K562 (cell line): ENCODE results near the gene COL23A1. TPM values are rescaled to one million over a fixed set of nuclear protein-coding genes. Genes with fewer than 3 reads are reported as not detected.

Source experiments
- ATAC-seq: fragments of 200-7000 bp; cut with Tn5 transposase; 3 replicates; pipeline ENCODE4 v1.9.1; 2020; ENCODE audit warnings: moderate library complexity
- BruUV-seq: library from RNA; stranded (reverse); fragments of 400-500 nt; replicated peaks from 2 replicates; lab custom pipeline; 2021; lab: Mats Ljungman, UMichigan
- CTCF ChIA-PET: fragments of 300-600 bp; formaldehyde crosslinking; extraction: SDS; loops from one replicate; lab custom pipeline; 2021; ENCODE audit warnings: low intra/inter-chr PET ratio; lab: Yijun Ruan, JAX
- POLR2A ChIA-PET: fragments of 300-600, 350-650 bp; sonication (Branson Sonifier 250); formaldehyde crosslinking; extraction: SDS; loops from one replicate; lab custom pipeline; 2021; ENCODE audit warnings: antibody characterized with exemption, inconsistent platforms; lab: Yijun Ruan, JAX
- DNase-seq, 4 experiments: peaks; one replicate each; pipeline versions ENCODE4 v3.0.0 to v3.0.0-alpha.2; 2011 to 2018; ENCODE audit warnings: low spot score in 3 of 4, mixed read lengths in 3 of 4; ENCODE audit errors: extremely low read depth in 1 of 4
- FAIRE-seq: peaks from 2 replicates; lab custom pipeline; 2011; peaks lifted over from hg19 to GRCh38; lab: Jason Lieb, UNC
- H2AFZ ChIP-seq: 2 replicates; pipeline ENCODE4 v1.6.0; 2011; ENCODE audit warnings: low read depth, low read length, control low read depth, inconsistent platforms
- H3K27ac ChIP-seq: fragments of 200-600 bp; 3 replicates; pipeline ENCODE4 v1.8.0; 2011; ENCODE audit warnings: low read depth, mild to moderate bottlenecking, control low read depth, inconsistent platforms, low read length, moderate library complexity, mixed read lengths; ENCODE audit errors: extremely low read depth
- H3K27me3 ChIP-seq, 2 experiments: fragments of 300-600 bp in 1 of 2; 2 replicates in 1 of 2; 3 replicates in 1 of 2; pipeline versions ENCODE4 v1.6.0 to v1.8.0; 2011; ENCODE audit warnings: inconsistent platforms in 2 of 2, low read length in 2 of 2, mild to moderate bottlenecking in 1 of 2, mixed read lengths in 1 of 2, moderate library complexity in 1 of 2; ENCODE audit not compliant: control insufficient read depth in 2 of 2, insufficient read depth in 2 of 2
- H3K36me3 ChIP-seq: fragments of 300-600 bp; 3 replicates; pipeline ENCODE4 v1.8.0; 2011; ENCODE audit warnings: mild to moderate bottlenecking, low read length, inconsistent platforms; ENCODE audit not compliant: control insufficient read depth, insufficient read depth
- H3K4me1 ChIP-seq, 2 experiments: fragments of 200-600 bp in 1 of 2; replicated peaks in 1 of 2; 2 replicates in 1 of 2; 3 replicates in 1 of 2; pipeline versions ENCODE4 v1.5.1 to v1.8.0; 2011; ENCODE audit warnings: inconsistent platforms in 2 of 2, low read length in 2 of 2, mild to moderate bottlenecking in 1 of 2, mixed read lengths in 1 of 2, moderate library complexity in 1 of 2; ENCODE audit not compliant: control insufficient read depth in 2 of 2, insufficient read depth in 2 of 2
- H3K4me2 ChIP-seq: 2 replicates; pipeline ENCODE4 v1.6.1; 2011; ENCODE audit warnings: low read length, control low read depth, inconsistent platforms, mixed read lengths; ENCODE audit not compliant: insufficient read depth
- H3K4me3 ChIP-seq: fragments of 200-600 bp; sonication (generic), shearing (Covaris generic); 2 replicates; pipeline ENCODE4 v1.5.1; 2016; ENCODE audit warnings: control low read depth, inconsistent platforms
- H3K79me2 ChIP-seq: fragments of 200-600 bp; 3 replicates; pipeline ENCODE4 v1.8.0; 2011; ENCODE audit warnings: low read length, inconsistent platforms; ENCODE audit not compliant: control insufficient read depth, insufficient read depth
- H3K9ac ChIP-seq, 2 experiments: 2 replicates each; pipeline versions ENCODE4 v1.6.0 to v1.6.1; 2011; ENCODE audit warnings: low read depth in 2 of 2, low read length in 2 of 2, control low read depth in 1 of 2, inconsistent platforms in 1 of 2, mild to moderate bottlenecking in 1 of 2, mixed read lengths in 1 of 2; ENCODE audit not compliant: insufficient read depth in 1 of 2
- H3K9me1 ChIP-seq: one replicate; pipeline ENCODE4 v1.6.0; 2011; ENCODE audit warnings: inconsistent platforms, mild to moderate bottlenecking, low read length, moderate library complexity; ENCODE audit not compliant: control insufficient read depth, insufficient read depth
- H3K9me3 ChIP-seq: replicated peaks from 2 replicates; pipeline ENCODE4 v1.5.1; 2011; ENCODE audit warnings: low read depth, low read length, inconsistent platforms; ENCODE audit not compliant: control insufficient read depth, insufficient read depth
- H4K20me1 ChIP-seq: replicated peaks from 2 replicates; pipeline ENCODE4 v1.6.1; 2011; ENCODE audit warnings: low read length, inconsistent platforms, mixed read lengths; ENCODE audit not compliant: control insufficient read depth, insufficient read depth
- CHD4 ChIP-seq: fragments of 200-600 bp; sonication (generic); IDR thresholded peaks from 3 replicates; pipeline ENCODE4 v1.6.1; 2012; ENCODE audit warnings: low read depth, mild to moderate bottlenecking, mixed read lengths, low read length, inconsistent platforms; ENCODE audit not compliant: insufficient read depth, insufficient replicate concordance, poor library complexity, severe bottlenecking
- DIDO1 ChIP-seq: fragments of 450-650 bp; IDR thresholded peaks from 2 replicates; pipeline ENCODE4 v1.6.1; 2016; ENCODE audit warnings: low read depth, missing biosample characterization, missing genetic modification characterization
- PHTF2 ChIP-seq: fragments of 250-450 bp; sonication (Bioruptor Pico); IDR thresholded peaks from 2 replicates; pipeline ENCODE4 v1.5.0; 2021; ENCODE audit warnings: mild to moderate bottlenecking
- SP1 ChIP-seq: sonication (generic); formaldehyde crosslinking; IDR thresholded peaks from 2 replicates; pipeline ENCODE4 v1.8.1; 2022; ENCODE audit warnings: mild to moderate bottlenecking, missing genetic modification reagents
- WGBS: fragments of 100-300 bp; shearing (Covaris generic); methylation state at CpG from one replicate; pipeline ENCODE4 v1.1.6; 2016; ENCODE audit warnings: low coverage, mixed read lengths; ENCODE audit not compliant: insufficient coverage; ENCODE audit errors: missing lambda C conversion rate; 5-methylcytosine and 5-hydroxymethylcytosine counted together
- in situ Hi-C: fragments of 300-500 bp; cut with MboI; formaldehyde crosslinking; loops from 4 replicates; pipeline ENCODE4 v1.15.0; 2018; ENCODE audit warnings: inconsistent platforms, mixed read lengths
- intact Hi-C: fragments of 100-400 bp; cut with micrococcal nuclease; formaldehyde crosslinking; loops from 2 replicates; pipeline ENCODE4 v1.14.2; 2022
- polyA plus RNA-seq, 8 experiments: library from polyadenylated mRNA; depleted of rRNA in 4 of 8; stranded (reverse) in 5 of 8; unstranded in 3 of 8; fragments of >200 nt; fragmentation: Nextera tagmentation in 2 of 8; fragmentation: Illumina TruSeq in 1 of 8; extraction: Ambion mirVana in 2 of 8; extraction: Trizol in 1 of 8; gene quantifications; 2 replicates each; pipeline versions ENCODE4 v1.2.1 to v1.2.3, GENCODE V29; 2011 to 2014; ENCODE audit warnings: inconsistent platforms in 1 of 8, missing spikeins in 1 of 8
- total RNA-seq, 7 experiments: library from RNA; depleted of rRNA in 6 of 7; stranded (reverse); fragments of >200 nt in 6 of 7; fragmentation: Illumina TruSeq in 2 of 7; extraction: Trizol in 2 of 7; gene quantifications; 2 replicates each; pipeline versions ENCODE4 v1.2.1 to v1.2.3, GENCODE V29; 2011 to 2021; ENCODE audit warnings: low replicate concordance in 1 of 7
- TF ChIP-seq, protein P1 (sequence below): fragments of 250-450 bp; sonication (Bioruptor Pico); IDR thresholded peaks from 2 replicates; pipeline ENCODE4 v1.4.0; 2020; ENCODE audit warnings: mild to moderate bottlenecking, moderate library complexity
- TF ChIP-seq, protein P2 (sequence below): IDR thresholded peaks from 2 replicates; pipeline ENCODE4 v1.6.1; 2011; ENCODE audit warnings: borderline replicate concordance, low read depth, mild to moderate bottlenecking, moderate library complexity, low read length; ENCODE audit not compliant: insufficient read depth, poor library complexity, severe bottlenecking
- TF ChIP-seq, protein P3 (sequence below): fragments of 250-450 bp; sonication (Bioruptor Pico); IDR thresholded peaks from 2 replicates; pipeline ENCODE4 v1.4.0; 2020

The COL23A1 gene
- total and polyA plus RNA-seq, 9 of the 15 experiments (the other 6 are each of a cell fraction or from before 2014, with no cell fraction given) = 0.09 TPM; not detected in 8

DNA sequence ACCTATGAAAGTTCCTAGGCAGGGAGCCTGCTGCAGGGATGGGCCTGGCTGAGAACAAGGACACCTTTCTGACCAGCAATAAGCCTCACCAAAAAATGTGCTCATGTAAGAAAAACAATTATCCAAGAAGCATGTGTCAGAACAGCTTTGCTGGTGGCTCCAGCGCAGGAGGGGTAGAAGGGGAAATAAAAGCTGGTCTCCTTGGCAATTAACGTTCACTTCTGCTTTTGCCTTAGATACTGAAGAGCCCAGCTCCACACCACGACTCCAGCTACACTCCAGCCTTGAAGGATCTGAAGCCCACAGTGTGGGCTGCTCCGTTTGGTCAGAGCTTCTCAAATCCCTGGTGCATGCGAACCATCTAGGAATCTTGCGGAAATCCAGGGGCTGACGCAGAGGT, 250.0 kb downstream of the COL23A1 start:
- H3K27ac ChIP-seq = no peak overlapping the region
- ChIA-PET POLR2A (interaction anchor here (0.5 kb wide), 1 partner anchor 15 kb away, joined by 6 read pairs; no protein-coding TSS in a partner anchor), CTCF (no interaction called here)
- no peaks in the 10 kb centered on the region; the same call in 1 of the 2 replicates for H3K9me3 ChIP-seq
- TF ChIP-seq, protein P1, sequence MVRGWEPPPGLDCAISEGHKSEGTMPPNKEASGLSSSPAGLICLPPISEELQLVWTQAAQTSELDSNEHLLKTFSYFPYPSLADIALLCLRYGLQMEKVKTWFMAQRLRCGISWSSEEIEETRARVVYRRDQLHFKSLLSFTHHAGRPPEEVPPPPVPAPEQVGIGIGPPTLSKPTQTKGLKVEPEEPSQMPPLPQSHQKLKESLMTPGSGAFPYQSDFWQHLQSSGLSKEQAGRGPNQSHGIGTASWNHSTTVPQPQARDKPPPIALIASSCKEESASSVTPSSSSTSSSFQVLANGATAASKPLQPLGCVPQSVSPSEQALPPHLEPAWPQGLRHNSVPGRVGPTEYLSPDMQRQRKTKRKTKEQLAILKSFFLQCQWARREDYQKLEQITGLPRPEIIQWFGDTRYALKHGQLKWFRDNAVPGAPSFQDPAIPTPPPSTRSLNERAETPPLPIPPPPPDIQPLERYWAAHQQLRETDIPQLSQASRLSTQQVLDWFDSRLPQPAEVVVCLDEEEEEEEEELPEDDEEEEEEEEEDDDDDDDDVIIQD (CRISPR knock-in tag) = no peak
- no peak for TF ChIP-seq CHD4
- TF ChIP-seq, protein P2, sequence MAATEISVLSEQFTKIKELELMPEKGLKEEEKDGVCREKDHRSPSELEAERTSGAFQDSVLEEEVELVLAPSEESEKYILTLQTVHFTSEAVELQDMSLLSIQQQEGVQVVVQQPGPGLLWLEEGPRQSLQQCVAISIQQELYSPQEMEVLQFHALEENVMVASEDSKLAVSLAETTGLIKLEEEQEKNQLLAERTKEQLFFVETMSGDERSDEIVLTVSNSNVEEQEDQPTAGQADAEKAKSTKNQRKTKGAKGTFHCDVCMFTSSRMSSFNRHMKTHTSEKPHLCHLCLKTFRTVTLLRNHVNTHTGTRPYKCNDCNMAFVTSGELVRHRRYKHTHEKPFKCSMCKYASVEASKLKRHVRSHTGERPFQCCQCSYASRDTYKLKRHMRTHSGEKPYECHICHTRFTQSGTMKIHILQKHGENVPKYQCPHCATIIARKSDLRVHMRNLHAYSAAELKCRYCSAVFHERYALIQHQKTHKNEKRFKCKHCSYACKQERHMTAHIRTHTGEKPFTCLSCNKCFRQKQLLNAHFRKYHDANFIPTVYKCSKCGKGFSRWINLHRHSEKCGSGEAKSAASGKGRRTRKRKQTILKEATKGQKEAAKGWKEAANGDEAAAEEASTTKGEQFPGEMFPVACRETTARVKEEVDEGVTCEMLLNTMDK = no peak
- TF ChIP-seq, protein P3, sequence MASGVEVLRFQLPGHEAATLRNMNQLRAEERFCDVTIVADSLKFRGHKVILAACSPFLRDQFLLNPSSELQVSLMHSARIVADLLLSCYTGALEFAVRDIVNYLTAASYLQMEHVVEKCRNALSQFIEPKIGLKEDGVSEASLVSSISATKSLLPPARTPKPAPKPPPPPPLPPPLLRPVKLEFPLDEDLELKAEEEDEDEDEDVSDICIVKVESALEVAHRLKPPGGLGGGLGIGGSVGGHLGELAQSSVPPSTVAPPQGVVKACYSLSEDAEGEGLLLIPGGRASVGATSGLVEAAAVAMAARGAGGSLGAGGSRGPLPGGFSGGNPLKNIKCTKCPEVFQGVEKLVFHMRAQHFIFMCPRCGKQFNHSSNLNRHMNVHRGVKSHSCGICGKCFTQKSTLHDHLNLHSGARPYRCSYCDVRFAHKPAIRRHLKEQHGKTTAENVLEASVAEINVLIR (CRISPR knock-in tag) = no peak
- no peak for TF ChIP-seq SP1 (CRISPR knock-in tag)
- TF ChIP-seq DIDO1 (tag) = no peak
- TF ChIP-seq PHTF2 (CRISPR knock-in tag) = no peak
- intact Hi-C loops (no loop called here), in situ Hi-C loops (no loop called here)
- H2AFZ ChIP-seq = no peak overlapping the region
- H3K27me3 ChIP-seq = peaks cover 36 to 83% of the 10 kb centered on the region in 2 experiments
- 0 out of 2 replicates have a peak, but pooled peaks cover 7% of the 10 kb centered on the region for H4K20me1 ChIP-seq
- no peaks in the 10 kb centered on the region for H3K79me2 ChIP-seq
- no peak overlapping the region for H3K4me3 ChIP-seq
- H3K4me1 ChIP-seq = no peaks in the 10 kb centered on the region
- H3K9ac ChIP-seq = no peak overlapping the region
- ATAC-seq (no peak), DNase-seq (no peak), FAIRE-seq (no peak)
- H3K36me3 ChIP-seq = no peaks in the 10 kb centered on the region
- 9% methylated on average over 7 of the region's 7 CpGs for WGBS
- no peak overlapping the region for H3K4me2 ChIP-seq
- no peaks in the 10 kb centered on the region for H3K9me1 ChIP-seq
- BruUV-seq = no TSS peak
